ENCODE measurements around the gene TSPY3. TPM values are rescaled to one million over a fixed set of nuclear protein-coding genes. Genes with fewer than 3 reads are reported as not detected.

Gene TSPY3, protein sequence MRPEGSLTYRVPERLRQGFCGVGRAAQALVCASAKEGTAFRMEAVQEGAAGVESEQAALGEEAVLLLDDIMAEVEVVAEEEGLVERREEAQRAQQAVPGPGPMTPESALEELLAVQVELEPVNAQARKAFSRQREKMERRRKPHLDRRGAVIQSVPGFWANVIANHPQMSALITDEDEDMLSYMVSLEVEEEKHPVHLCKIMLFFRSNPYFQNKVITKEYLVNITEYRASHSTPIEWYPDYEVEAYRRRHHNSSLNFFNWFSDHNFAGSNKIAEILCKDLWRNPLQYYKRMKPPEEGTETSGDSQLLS
- not detected in 2 replicates for total RNA-seq

DNA sequence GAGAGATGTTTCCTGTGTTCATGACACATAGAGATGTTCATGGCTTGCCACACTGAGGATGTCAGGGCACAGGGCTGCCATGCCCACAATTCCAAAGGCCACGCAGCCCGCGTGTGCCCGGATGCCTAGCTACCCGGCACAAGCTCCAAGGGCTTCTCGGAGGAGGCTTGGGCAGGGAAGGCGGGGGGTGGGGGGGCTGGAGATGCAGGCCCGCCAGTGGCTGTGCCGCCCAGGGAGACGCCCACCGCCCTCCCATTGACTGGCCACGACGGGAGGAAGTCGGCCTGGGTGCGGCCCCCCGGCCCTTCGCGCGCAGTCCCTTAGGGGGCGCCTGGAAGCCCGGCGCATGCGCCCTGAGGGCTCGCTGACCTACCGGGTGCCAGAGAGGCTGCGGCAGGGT is at the start of gene TSPY3:
TSS of gene TSPY3 (plus strand) at position 301 of the 400 bp plus-strand sequence. CDS start at position 347, 46 bp downstream.

DNA sequence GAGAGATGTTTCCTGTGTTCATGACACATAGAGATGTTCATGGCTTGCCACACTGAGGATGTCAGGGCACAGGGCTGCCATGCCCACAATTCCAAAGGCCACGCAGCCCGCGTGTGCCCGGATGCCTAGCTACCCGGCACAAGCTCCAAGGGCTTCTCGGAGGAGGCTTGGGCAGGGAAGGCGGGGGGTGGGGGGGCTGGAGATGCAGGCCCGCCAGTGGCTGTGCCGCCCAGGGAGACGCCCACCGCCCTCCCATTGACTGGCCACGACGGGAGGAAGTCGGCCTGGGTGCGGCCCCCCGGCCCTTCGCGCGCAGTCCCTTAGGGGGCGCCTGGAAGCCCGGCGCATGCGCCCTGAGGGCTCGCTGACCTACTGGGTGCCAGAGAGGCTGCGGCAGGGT is 40.7 kb upstream of the TSPY3 start, which contains the start of gene TSPY8:
TSS of gene TSPY8 (plus strand) at position 301 of the 400 bp plus-strand sequence. CDS start at position 347, 46 bp downstream.

Other genes with a start within 250 kb of the TSPY3 start
- not detected in 2 replicates for gene TSPY4, start 61.0 kb upstream of the TSPY3 start, total RNA-seq
- not detected in 2 replicates for gene TSPY8, start 40.6 kb upstream of the TSPY3 start, total RNA-seq
- not detected in 2 replicates for gene TSPY1, start 68.5 kb downstream of the TSPY3 start, total RNA-seq
- gene TSPY9, start 88.8 kb downstream of the TSPY3 start, total RNA-seq, result not detected in 2 replicates
- not detected in 2 replicates for gene TSPY10, start 129.5 kb downstream of the TSPY3 start, total RNA-seq

All from uterine smooth muscle cell (primary cell).